Cardiac muscle cell (in vitro differentiated cells and primary cell): ENCODE measurements around the gene SYCP1. TPM values are rescaled to one million over a fixed set of nuclear protein-coding genes. Genes with fewer than 3 reads are reported as not detected.

Source experiments
- DNase-seq, 2 donors: peaks; one replicate each; pipeline versions ENCODE4 v3.0.0 to v3.0.0-alpha.2; 2010 to 2017; ENCODE audit warnings: low read depth in 1 of 2, low spot score in 1 of 2
- H3K27ac ChIP-seq: fragments of 200-600 bp; sonication (generic); 2 replicates; pipeline ENCODE4 v1.5.1; 2016
- H3K27me3 ChIP-seq: fragments of 200-600 bp; sonication (generic); 2 replicates; pipeline ENCODE4 v1.6.0; 2016; ENCODE audit warnings: control low read depth
- H3K36me3 ChIP-seq: fragments of 200-600 bp; sonication (generic); 2 replicates; pipeline ENCODE4 v1.5.1; 2016; ENCODE audit warnings: control low read depth
- H3K4me1 ChIP-seq: fragments of 200-600 bp; sonication (generic); 2 replicates; pipeline ENCODE4 v1.8.1; 2017; ENCODE audit warnings: low read depth, mild to moderate bottlenecking, mixed run types
- H3K4me3 ChIP-seq: fragments of 200-600 bp; sonication (generic); 2 replicates; pipeline ENCODE4 v1.5.1; 2016; ENCODE audit warnings: mild to moderate bottlenecking
- H3K9me3 ChIP-seq: fragments of 200-600 bp; sonication (generic); 2 replicates; pipeline ENCODE4 v1.5.1; 2017; ENCODE audit warnings: low read depth, mild to moderate bottlenecking, control low read depth
- CTCF ChIP-seq: IDR thresholded peaks from 2 replicates; pipeline ENCODE4 v1.5.1; 2012; ENCODE audit warnings: low read depth, mild to moderate bottlenecking, low read length
- polyA plus RNA-seq: library from polyadenylated mRNA; unstranded; fragments of >200 nt; fragmentation: Nextera tagmentation; extraction: Ambion mirVana; gene quantifications from 2 replicates; pipeline ENCODE4 v1.2.1, GENCODE V29; 2016
- total RNA-seq: library from RNA; depleted of rRNA; stranded (reverse); fragments of >200 nt; gene quantifications from 2 replicates; pipeline ENCODE4 v1.2.3, GENCODE V29; 2016

SYCP1 gene
- total and polyA plus RNA-seq, 2 experiments from 2014 or later: not detected

DNA sequence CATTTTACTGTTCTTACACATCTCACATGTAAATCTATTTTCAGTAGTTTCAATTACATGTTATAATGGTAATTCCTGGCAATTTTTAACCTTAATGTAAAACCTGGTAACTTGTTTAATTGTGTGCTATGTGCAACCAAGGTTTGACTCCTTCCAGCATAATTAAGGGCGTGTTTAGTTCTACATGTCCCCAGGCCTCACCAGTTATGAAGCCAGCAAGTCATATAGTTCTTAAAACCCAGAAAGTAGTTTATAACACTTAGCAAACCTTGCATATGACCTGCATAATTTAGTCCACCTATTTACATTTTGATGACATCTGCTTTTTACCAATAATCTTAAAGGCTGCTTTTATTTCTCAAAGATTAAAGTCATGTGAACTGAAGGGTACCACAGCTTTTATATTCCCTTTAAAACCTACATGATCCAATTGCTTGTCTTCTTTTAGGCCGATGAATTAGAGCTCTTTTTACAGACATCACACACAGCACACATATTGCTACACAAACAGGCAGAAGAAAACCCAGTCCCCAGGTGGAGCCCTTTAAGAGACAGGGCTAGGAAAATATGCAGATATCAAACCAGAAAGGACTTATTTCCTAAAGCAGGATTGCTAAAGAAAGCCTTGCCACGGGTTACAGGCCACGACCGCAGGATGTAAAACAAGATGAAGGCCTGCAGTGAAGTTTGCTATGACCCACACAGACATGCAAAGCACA lies 23.2 kb upstream of the SYCP1 start:
- Histone ChIP-seq H3K4me1 (no peaks in the 10 kb centered on the region), H3K36me3 (no peaks in the 10 kb centered on the region), H3K9me3 (no peaks in the 10 kb centered on the region), H3K4me3 (no peak overlapping the region), H3K27me3 (no peaks in the 10 kb centered on the region), H3K27ac (no peak overlapping the region)
- no peak for DNase-seq
- no peak for TF ChIP-seq CTCF

- Histone ChIP-seq H3K4me1 (no peaks in the 10 kb centered on the region), H3K27me3 (no peaks in the 10 kb centered on the region), H3K9me3 (no peaks in the 10 kb centered on the region), H3K4me3 (no peak overlapping the region), H3K27ac (no peak overlapping the region), H3K36me3 (no peaks in the 10 kb centered on the region)
- no peak for DNase-seq
- TF ChIP-seq CTCF: no peak
These were observed 22.6 kb upstream of the SYCP1 start for GRCh38 chr1:114832057-114832456.

DNA sequence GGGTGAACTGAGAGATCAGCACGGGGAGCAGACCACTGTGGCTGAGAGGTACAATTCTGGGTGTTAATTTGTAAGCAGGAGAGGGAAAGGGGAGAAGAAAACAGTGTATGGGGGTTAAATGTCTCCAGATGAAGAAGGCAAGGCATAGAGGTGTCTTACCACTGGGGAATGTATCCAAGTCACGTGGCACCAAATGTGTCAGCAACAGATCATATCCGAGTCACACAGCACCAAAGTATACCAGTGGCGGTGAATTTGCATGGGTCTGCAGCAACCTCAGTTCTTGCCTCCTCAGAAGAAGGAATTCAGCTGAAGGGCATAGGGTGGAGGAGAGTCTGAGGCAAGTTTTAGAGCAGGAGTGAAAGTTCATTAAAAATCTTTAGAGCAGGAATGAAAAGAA lies 21.2 kb upstream of the SYCP1 start:
- Histone ChIP-seq H3K4me3 (no peak overlapping the region), H3K9me3 (no peaks in the 10 kb centered on the region), H3K36me3 (no peaks in the 10 kb centered on the region), H3K4me1 (no peaks in the 10 kb centered on the region), H3K27me3 (no peaks in the 10 kb centered on the region), H3K27ac (no peak overlapping the region)
- DNase-seq: no peak
- no peak for TF ChIP-seq CTCF

DNA sequence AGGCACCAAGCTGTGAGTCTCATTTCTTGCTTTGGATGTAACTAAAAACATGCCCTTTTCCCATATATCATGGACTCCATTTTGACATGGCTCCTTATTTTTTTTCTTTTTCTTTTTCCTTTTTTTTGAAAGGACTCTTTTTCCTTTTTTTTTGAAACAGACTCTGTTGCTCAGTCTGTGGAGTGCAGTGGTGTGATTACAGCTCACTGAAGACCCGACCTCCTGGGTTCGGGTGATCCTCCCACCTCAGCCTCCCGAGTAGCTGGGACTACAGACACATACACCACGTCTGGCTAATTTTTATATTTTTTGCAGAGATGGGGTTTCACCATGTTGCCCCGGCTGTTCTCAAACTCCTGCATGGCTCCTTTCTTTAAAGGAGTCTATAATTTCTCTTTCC lies 10.4 kb upstream of the SYCP1 start:
- Histone ChIP-seq H3K36me3 (no peaks in the 10 kb centered on the region), H3K27me3 (no peaks in the 10 kb centered on the region), H3K27ac (no peak overlapping the region), H3K4me1 (no peaks in the 10 kb centered on the region), H3K9me3 (no peaks in the 10 kb centered on the region), H3K4me3 (no peak overlapping the region)
- TF ChIP-seq CTCF: no peak
- DNase-seq: no peak

DNA sequence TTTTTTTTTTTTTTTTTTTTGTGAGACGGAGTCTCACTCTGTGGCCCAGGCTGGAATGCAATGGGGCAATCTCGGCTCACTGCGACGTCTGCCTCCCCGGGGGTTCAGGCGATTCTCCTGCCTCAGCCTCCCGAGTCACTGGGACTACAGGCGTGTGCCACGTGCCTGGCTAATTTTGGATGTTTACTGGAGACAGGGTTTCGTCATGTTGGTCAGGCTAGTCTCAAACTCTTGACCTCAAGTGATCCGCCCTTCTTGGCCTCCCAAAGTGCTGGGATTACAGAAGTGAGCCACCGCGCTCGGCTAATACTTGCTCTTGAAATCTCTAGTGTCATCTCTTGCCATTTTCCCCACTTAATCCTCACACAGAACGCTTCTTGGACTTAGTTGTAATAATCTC lies 1.1 kb upstream of the SYCP1 start:
- Histone ChIP-seq H3K9me3 (no peaks in the 10 kb centered on the region), H3K27me3 (peaks cover 19% of the 10 kb centered on the region), H3K36me3 (no peaks in the 10 kb centered on the region), H3K4me3 (no peak overlapping the region), H3K27ac (no peak overlapping the region), H3K4me1 (no peaks in the 10 kb centered on the region)
- no peak for TF ChIP-seq CTCF
- no peak for DNase-seq
